ENCODE data around the gene ZNF462.
"Not testable (repeated sequence)": the region's sequence is repeated elsewhere in the genome, so short reads cannot be mapped to it uniquely, and the experiment has no call there.

ZNF462 gene

GRCh38 chr9:106886111-106887046 lies 23.4 kb downstream of the ZNF462 start:
- FAIRE-seq: no peak
- no peak for DNase-seq (ENCODE audit: low spot score)

GRCh38 chr9:106887066-106887465 lies 24.1 kb downstream of the ZNF462 start:
- FAIRE-seq: no peak
- DNase-seq (ENCODE audit: low spot score): no peak

GRCh38 chr9:106889061-106889590 lies 26.2 kb downstream of the ZNF462 start:
- no peak for DNase-seq (ENCODE audit: low spot score)
- no peak for FAIRE-seq

GRCh38 chr9:106890608-106891007 lies 27.6 kb downstream of the ZNF462 start:
- FAIRE-seq (no peak), DNase-seq (ENCODE audit: low spot score) (no peak)

GRCh38 chr9:106891286-106891685 lies 28.3 kb downstream of the ZNF462 start:
- DNase-seq (ENCODE audit: low spot score) (no peak), FAIRE-seq (no peak)

GRCh38 chr9:106892632-106893031 lies 29.7 kb downstream of the ZNF462 start:
- DNase-seq (ENCODE audit: low spot score): peak; percentile 91
- peak; percentile 75 for FAIRE-seq

- DNase-seq (ENCODE audit: low spot score): peak; percentile 60
- FAIRE-seq: no peak
Measured at GRCh38 chr9:106893088-106893487, 30.1 kb downstream of the ZNF462 start.

- no peak for DNase-seq (ENCODE audit: low spot score)
- FAIRE-seq: no peak
Measured at GRCh38 chr9:106896695-106897094, 33.7 kb downstream of the ZNF462 start.

GRCh38 chr9:106897236-106897635 lies 34.3 kb downstream of the ZNF462 start:
- DNase-seq (ENCODE audit: low spot score): no peak
- no peak for FAIRE-seq

GRCh38 chr9:106897751-106898150 lies 34.8 kb downstream of the ZNF462 start:
- FAIRE-seq (no peak), DNase-seq (ENCODE audit: low spot score) (no peak)

GRCh38 chr9:106900523-106900922 lies 37.6 kb downstream of the ZNF462 start:
- not testable (repeated sequence) for FAIRE-seq; DNase-seq (ENCODE audit: low spot score)

GRCh38 chr9:106906129-106906528 lies 43.2 kb downstream of the ZNF462 start:
- FAIRE-seq (no peak), DNase-seq (ENCODE audit: low spot score) (no peak)

GRCh38 chr9:106911951-106912350 lies 49.0 kb downstream of the ZNF462 start:
- FAIRE-seq (no peak), DNase-seq (ENCODE audit: low spot score) (no peak)

GRCh38 chr9:106913276-106913675 lies 50.3 kb downstream of the ZNF462 start:
- no peak for FAIRE-seq
- DNase-seq (ENCODE audit: low spot score): no peak

GRCh38 chr9:106915851-106916250 lies 52.9 kb downstream of the ZNF462 start:
- no peak for FAIRE-seq

GRCh38 chr9:106916466-106917235 lies 53.7 kb downstream of the ZNF462 start:
- FAIRE-seq: peak; percentile 30

More at GRCh38 chr9:106915851-106916250, 52.9 kb downstream of the ZNF462 start:
- DNase-seq (ENCODE audit: low spot score): no peak

GRCh38 chr9:106918825-106919509 lies 56.0 kb downstream of the ZNF462 start:
- DNase-seq (ENCODE audit: low spot score) (no peak), FAIRE-seq (no peak)

More at GRCh38 chr9:106916466-106917235, 53.7 kb downstream of the ZNF462 start:
- DNase-seq (ENCODE audit: low spot score): peak; percentile 82

- DNase-seq (ENCODE audit: low spot score) (no peak), FAIRE-seq (no peak)
Measured at GRCh38 chr9:106920091-106920490, 57.1 kb downstream of the ZNF462 start.

GRCh38 chr9:106920701-106921283 lies 57.8 kb downstream of the ZNF462 start:
- DNase-seq (ENCODE audit: low spot score) (peak; percentile 17), FAIRE-seq (no peak)

- peak; percentile 17 for DNase-seq (ENCODE audit: low spot score)
- FAIRE-seq: no peak
Measured at GRCh38 chr9:106921341-106921899, 58.5 kb downstream of the ZNF462 start.

GRCh38 chr9:106922026-106922425 lies 59.1 kb downstream of the ZNF462 start:
- no peak for DNase-seq (ENCODE audit: low spot score)
- no peak for FAIRE-seq
